ENCODE results near the gene HNRNPUL2.
A peak's percentile ranks its signal among the peaks of the same experiment; 100 is the strongest.

The HNRNPUL2 gene

DNA sequence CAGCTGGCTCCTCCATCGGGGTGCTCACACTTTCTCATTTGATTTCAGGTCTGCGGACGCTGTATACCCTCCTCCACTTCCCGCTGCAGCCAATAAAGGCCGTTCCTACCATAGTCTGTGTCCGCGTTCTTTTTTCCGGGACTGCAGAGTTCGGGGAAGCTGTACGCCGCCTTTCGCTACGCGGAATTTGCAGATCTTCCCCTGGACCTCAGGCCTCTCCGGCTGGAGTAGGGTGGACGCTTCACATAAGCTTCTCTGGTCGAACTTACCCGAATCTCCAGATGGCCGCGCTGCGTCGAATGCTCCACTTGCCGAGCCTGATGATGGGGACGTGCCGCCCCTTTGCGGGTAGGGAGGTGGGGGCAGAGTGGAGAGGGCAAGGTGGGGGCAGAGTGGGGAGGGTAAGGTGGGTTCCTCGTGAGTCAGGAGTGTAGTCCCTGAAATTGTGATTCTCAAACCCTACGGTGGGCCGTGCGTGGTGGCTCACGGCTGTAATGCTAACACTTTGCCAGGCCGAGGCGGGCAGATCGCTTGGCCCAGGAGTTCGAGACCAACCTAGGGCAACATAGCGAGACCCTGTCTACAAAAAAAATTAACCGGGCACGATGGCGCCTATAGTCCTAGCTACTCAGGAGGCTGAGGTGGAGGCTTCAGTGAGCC is 61.5 kb downstream of the HNRNPUL2 start:
- DNase-seq: peak; percentile 63

DNA sequence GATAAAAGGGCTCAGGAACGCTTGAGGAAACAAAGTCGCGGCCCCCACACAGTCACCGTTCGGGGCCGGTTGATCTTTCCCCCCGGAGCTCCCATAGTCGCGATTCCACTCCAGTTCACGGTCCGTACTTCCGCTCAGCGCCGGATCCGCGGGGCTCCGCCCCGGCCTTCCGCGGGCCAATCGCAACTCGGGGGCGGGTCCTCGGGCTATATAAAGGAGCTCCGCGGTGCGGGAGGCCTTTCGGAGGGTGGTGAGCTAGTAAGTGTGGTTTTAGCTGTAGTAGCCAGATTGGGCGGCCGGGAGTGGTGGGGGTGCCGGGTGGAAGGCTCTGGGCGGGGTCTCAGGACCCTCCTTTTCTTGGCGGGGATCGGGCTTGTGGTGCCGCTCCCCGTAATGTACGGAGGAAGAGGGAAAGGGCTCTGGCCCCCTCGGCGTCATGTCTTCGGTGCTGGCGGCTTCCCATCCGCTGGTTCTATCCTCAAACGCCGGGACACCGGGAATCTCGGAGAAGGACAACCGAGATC is 62.1 kb downstream of the HNRNPUL2 start, which contains the start of the genes C11orf98 and CSKMT:
C11orf98 (minus strand) TSS at position 136 of the 524 bp plus-strand sequence; CDS start at position 95, 41 bp downstream.
CSKMT (plus strand) TSS at position 238 of the 524 bp plus-strand sequence. CDS start 568 bp downstream, outside the sequence.
- DNase-seq: peak; percentile 98

DNA sequence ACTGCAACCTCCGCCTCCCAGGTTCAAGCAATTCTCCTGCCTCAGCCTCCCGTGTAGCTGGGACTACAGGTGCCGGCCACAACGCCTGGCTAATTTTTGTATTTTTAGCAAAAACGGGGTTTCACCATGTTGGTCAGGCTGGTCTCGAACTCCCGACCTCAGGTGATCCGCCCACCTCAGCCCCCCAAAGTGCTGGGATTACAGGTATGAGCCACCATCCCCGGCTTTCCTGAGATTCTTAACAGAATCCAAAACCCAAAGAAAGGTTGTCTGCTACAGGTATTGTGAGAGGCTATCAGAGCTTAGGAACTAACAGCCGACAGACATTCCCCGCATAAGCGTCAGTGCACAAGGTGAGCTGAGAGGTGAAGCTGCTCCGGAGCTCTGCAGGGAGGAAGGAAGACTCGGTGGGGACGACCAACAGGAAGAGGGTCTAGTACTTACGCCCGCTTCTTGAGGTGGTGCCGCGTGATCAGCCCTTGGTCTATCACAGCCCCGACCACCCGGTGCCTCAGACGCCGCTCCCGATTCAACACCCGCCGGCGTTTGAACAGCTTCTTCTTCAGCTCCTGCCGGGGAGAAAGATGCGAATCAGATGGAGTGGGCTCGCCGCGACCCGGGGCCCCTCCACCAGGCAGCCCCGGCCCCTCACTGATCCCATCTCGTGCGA is 62.7 kb downstream of the HNRNPUL2 start:
- DNase-seq: peak; percentile 87
